Esophagus mucosa (tissue), 1 donor: Measurements from ENCODE around the gene OLA1. TPM values are rescaled to one million over a fixed set of nuclear protein-coding genes. Genes with fewer than 3 reads are reported as not detected.

Experiments
- ATAC-seq: fragments of 200-7000 bp; cut with Tn5 transposase; one replicate; pipeline ENCODE4 v1.9.1; 2020
- total RNA-seq: library from RNA; stranded (reverse); gene quantifications from one replicate; pipeline ENCODE4 v1.2.4, GENCODE V29; 2023
- donor health status: DM: yes; HTN: yes; CAD: no.

Gene OLA1
- total RNA-seq, 1 donor from 2014 or later: 74.7 TPM

GRCh38 chr2:174176898-174177297, 71.4 kb downstream of the OLA1 start:
- no peak for ATAC-seq

GRCh38 chr2:174174741-174175140, 73.6 kb downstream of the OLA1 start:
- no peak for ATAC-seq

GRCh38 chr2:174172802-174173355, 75.5 kb downstream of the OLA1 start:
- ATAC-seq: no peak

- no peak for ATAC-seq
Observed at GRCh38 chr2:174171686-174172445, 76.5 kb downstream of the OLA1 start.

GRCh38 chr2:174169372-174169771, 79.0 kb downstream of the OLA1 start:
- no peak for ATAC-seq

- ATAC-seq: no peak
Observed at GRCh38 chr2:174166261-174166660, 82.1 kb downstream of the OLA1 start.

GRCh38 chr2:174161490-174161889, 86.8 kb downstream of the OLA1 start:
- no peak for ATAC-seq

- ATAC-seq: peak; percentile 59
Observed at GRCh38 chr2:174158003-174158402, 90.3 kb downstream of the OLA1 start.

GRCh38 chr2:174157053-174157452, 91.3 kb downstream of the OLA1 start:
- ATAC-seq: no peak

GRCh38 chr2:174153757-174154680, 94.3 kb downstream of the OLA1 start:
- peak; percentile 60 for ATAC-seq

GRCh38 chr2:174149530-174149929, 98.8 kb downstream of the OLA1 start:
- ATAC-seq: no peak

- no peak for ATAC-seq
Observed at GRCh38 chr2:174148833-174149232, 99.5 kb downstream of the OLA1 start.

GRCh38 chr2:174145827-174146226, 102.5 kb downstream of the OLA1 start:
- no peak for ATAC-seq

GRCh38 chr2:174142290-174142689, 106.0 kb downstream of the OLA1 start:
- no peak for ATAC-seq

GRCh38 chr2:174138161-174138560, 110.2 kb downstream of the OLA1 start:
- no peak for ATAC-seq

GRCh38 chr2:174135981-174136380, 112.4 kb downstream of the OLA1 start:
- no peak for ATAC-seq

- ATAC-seq: no peak
Observed at GRCh38 chr2:174125090-174125489, 123.2 kb downstream of the OLA1 start.

GRCh38 chr2:174124181-174124580, 124.2 kb downstream of the OLA1 start:
- no peak for ATAC-seq

GRCh38 chr2:174122185-174122584, 126.1 kb downstream of the OLA1 start:
- ATAC-seq: no peak

- ATAC-seq: no peak
Observed at GRCh38 chr2:174121612-174122011, 126.7 kb downstream of the OLA1 start.

- no peak for ATAC-seq
Observed at GRCh38 chr2:174121175-174121574, 127.2 kb downstream of the OLA1 start.

- ATAC-seq: no peak
Observed at GRCh38 chr2:174120346-174120745, 128.0 kb downstream of the OLA1 start.
